Psoas muscle (tissue), 8 donors: ENCODE measurements around the gene GDPGP1. TPM values are rescaled to one million over a fixed set of nuclear protein-coding genes. Genes with fewer than 3 reads are reported as not detected.

Source experiments
- ATAC-seq, 4 donors: fragments of 200-7000 bp; cut with Tn5 transposase; one replicate each; pipeline ENCODE4 v1.9.1; 2020; ENCODE audit warnings: moderate library complexity in 3 of 4, mild to moderate bottlenecking in 2 of 4
- DNase-seq, 2 donors: peaks; one replicate each; pipeline ENCODE4 v3.0.0-alpha.2; 2020
- H3K27ac ChIP-seq: fragments of 200-600 bp; one replicate; pipeline ENCODE4 v1.8.0; 2022
- H3K27me3 ChIP-seq, 3 donors: fragments of 200-600 bp in 1 of 3; one replicate each; pipeline versions ENCODE4 v1.6.1 to v1.8.0; 2013 to 2022; ENCODE audit warnings: low read length in 2 of 3, mild to moderate bottlenecking in 2 of 3, moderate library complexity in 1 of 3; ENCODE audit not compliant: insufficient read depth in 3 of 3
- H3K36me3 ChIP-seq, 2 donors: fragments of 200-600 bp in 1 of 2; one replicate each; pipeline versions ENCODE4 v1.6.1 to v1.8.0; 2013 to 2022; ENCODE audit warnings: low read depth in 1 of 2, mild to moderate bottlenecking in 1 of 2, moderate library complexity in 1 of 2; ENCODE audit not compliant: insufficient read depth in 1 of 2
- H3K4me1 ChIP-seq: fragments of 200-600 bp; one replicate; pipeline ENCODE4 v1.8.0; 2022
- H3K4me3 ChIP-seq: fragments of 200-600 bp; one replicate; pipeline ENCODE4 v1.8.0; 2022; ENCODE audit warnings: mild to moderate bottlenecking
- H3K9me3 ChIP-seq: fragments of 200-600 bp; one replicate; pipeline ENCODE4 v1.8.0; 2022
- WGBS, 3 donors: extraction: QIAGEN DNeasy Blood & Tissue Kit; methylation state at CpG; one replicate each; pipeline versions ENCODE4 v1.1.6 to v1.1.7; 2013; 5-methylcytosine and 5-hydroxymethylcytosine counted together
- intact Hi-C, 2 donors: fragments of 100-400 bp; cut with DNase I; formaldehyde crosslinking; loops; one replicate each; pipeline versions ENCODE4 v1.11.0 to v1.14.2; 2022
- polyA plus RNA-seq, 3 donors: library from polyadenylated mRNA; stranded (reverse); fragments of 200-250 nt; gene quantifications; one replicate each; pipeline ENCODE4 v1.2.3, GENCODE V29; 2013
- total RNA-seq, 4 donors: library from RNA; stranded (reverse); fragmentation: NEBNext Ultra II Directional in 2 of 4; extraction: Animal tissue kit (Norgen Biotek cat#: 25700) in 2 of 4; gene quantifications; one replicate each; pipeline versions ENCODE4 v1.2.1 to v1.2.4, GENCODE V29; 2021 to 2023
- TF ChIP-seq, protein P1 (sequence below): fragments of 200-600 bp; IDR thresholded peaks from one replicate; pipeline ENCODE4 v1.8.0; 2022; ENCODE audit warnings: antibody characterized with exemption
- donor health status: healthy with polysubstance abuse.
- donor health status: DM: no; HTN: no; CAD: no; lungs with moderate emphysema.
- donor health status: Bipolar disorder and iron deficiency.
- donor health status: healthy.
- donor health status: DM: yes; HTN: yes; CAD: no.
- donor health status: DM: no; HTN: no; CAD: no.
- donor health status: DM: no; HTN: no; CAD: no.
- donor health status: DM: yes; HTN: yes; CAD: no.

GDPGP1 gene
- total and polyA plus RNA-seq, 7 donors = 0.96 to 5.9 (median 3.1) TPM

DNA sequence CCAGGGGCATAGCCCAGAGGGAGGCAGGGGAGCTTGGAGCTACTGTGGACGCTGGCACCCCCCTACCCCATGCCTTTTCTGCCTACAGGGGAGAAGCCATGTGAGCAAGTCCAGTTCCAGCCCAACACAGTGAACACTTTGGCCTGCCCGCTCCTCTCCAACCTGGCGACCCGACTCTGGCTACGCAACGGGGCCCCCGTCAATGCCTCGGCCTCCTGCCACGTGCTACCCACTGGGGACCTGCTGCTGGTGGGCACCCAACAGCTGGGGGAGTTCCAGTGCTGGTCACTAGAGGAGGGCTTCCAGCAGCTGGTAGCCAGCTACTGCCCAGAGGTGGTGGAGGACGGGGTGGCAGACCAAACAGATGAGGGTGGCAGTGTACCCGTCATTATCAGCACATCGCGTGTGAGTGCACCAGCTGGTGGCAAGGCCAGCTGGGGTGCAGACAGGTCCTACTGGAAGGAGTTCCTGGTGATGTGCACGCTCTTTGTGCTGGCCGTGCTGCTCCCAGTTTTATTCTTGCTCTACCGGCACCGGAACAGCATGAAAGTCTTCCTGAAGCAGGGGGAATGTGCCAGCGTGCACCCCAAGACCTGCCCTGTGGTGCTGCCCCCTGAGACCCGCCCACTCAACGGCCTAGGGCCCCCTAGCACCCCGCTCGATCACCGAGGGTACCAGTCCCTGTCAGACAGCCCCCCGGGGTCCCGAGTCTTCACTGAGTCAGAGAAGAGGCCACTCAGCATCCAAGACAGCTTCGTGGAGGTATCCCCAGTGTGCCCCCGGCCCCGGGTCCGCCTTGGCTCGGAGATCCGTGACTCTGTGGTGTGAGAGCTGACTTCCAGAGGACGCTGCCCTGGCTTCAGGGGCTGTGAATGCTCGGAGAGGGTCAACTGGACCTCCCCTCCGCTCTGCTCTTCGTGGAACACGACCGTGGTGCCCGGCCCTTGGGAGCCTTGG is 5.9 kb upstream of the GDPGP1 start:
- H3K4me3 ChIP-seq = no peak overlapping the region
- TF ChIP-seq, protein P1, sequence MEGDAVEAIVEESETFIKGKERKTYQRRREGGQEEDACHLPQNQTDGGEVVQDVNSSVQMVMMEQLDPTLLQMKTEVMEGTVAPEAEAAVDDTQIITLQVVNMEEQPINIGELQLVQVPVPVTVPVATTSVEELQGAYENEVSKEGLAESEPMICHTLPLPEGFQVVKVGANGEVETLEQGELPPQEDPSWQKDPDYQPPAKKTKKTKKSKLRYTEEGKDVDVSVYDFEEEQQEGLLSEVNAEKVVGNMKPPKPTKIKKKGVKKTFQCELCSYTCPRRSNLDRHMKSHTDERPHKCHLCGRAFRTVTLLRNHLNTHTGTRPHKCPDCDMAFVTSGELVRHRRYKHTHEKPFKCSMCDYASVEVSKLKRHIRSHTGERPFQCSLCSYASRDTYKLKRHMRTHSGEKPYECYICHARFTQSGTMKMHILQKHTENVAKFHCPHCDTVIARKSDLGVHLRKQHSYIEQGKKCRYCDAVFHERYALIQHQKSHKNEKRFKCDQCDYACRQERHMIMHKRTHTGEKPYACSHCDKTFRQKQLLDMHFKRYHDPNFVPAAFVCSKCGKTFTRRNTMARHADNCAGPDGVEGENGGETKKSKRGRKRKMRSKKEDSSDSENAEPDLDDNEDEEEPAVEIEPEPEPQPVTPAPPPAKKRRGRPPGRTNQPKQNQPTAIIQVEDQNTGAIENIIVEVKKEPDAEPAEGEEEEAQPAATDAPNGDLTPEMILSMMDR = no peak
- ATAC-seq (no peak), DNase-seq (no peak)
- no peak overlapping the region for H3K27ac ChIP-seq
- intact Hi-C loops = loop anchor here (5.0 to 10.0 kb wide), 3 partner anchors 323 to 483 kb away; no protein-coding TSS in a partner anchor
- no peaks in the 10 kb centered on the region for H3K9me3 ChIP-seq
- WGBS, 3 donors = 83 to 89% (median 88%) methylated on average over 34 to 38 of the region's 38 CpGs
- H3K27me3 ChIP-seq = no peaks in the 10 kb centered on the region
- peaks cover 31% of the 10 kb centered on the region for H3K4me1 ChIP-seq
- H3K36me3 ChIP-seq = peaks cover 4 to 77% of the 10 kb centered on the region in 2 donors

GRCh38 chr15:90228960-90229359 is 5.0 kb upstream of the GDPGP1 start:
- Histone ChIP-seq H3K27me3 (no peaks in the 10 kb centered on the region), H3K4me1 (peaks cover 31% of the 10 kb centered on the region), H3K27ac (no peak overlapping the region), H3K4me3 (no peak overlapping the region), H3K36me3 (peaks cover 4 to 70% of the 10 kb centered on the region in 2 donors), H3K9me3 (no peaks in the 10 kb centered on the region)
- ATAC-seq = no peak
- TF ChIP-seq, protein P1 = no peak
- no peak for DNase-seq
- intact Hi-C loops = loop anchor here (5.0 to 10.0 kb wide), 3 partner anchors 324 to 484 kb away; no protein-coding TSS in a partner anchor
- WGBS, 3 donors = 84 to 95% (median 87%) methylated on average over 15 of the region's 15 CpGs

- no peaks in the 10 kb centered on the region for H3K27me3 ChIP-seq
- peaks cover 39% of the 10 kb centered on the region for H3K4me1 ChIP-seq
- no peaks in the 10 kb centered on the region for H3K9me3 ChIP-seq
- ATAC-seq (peak; percentile 21 to 50 (median 38)), DNase-seq (peak; percentile 46 to 80)
- peak overlapping the region; percentile 60 for H3K27ac ChIP-seq
- H3K4me3 ChIP-seq = peak overlapping the region; percentile 11
- intact Hi-C loops = no loop called here
- TF ChIP-seq, protein P1 = no peak
- 26 to 38% (median 36%) methylated on average over 12 of the region's 12 CpGs for WGBS, 3 donors
- H3K36me3 ChIP-seq = peaks cover 4 to 61% of the 10 kb centered on the region in 2 donors
These were observed 3.9 kb upstream of the GDPGP1 start for GRCh38 chr15:90230071-90230494.

DNA sequence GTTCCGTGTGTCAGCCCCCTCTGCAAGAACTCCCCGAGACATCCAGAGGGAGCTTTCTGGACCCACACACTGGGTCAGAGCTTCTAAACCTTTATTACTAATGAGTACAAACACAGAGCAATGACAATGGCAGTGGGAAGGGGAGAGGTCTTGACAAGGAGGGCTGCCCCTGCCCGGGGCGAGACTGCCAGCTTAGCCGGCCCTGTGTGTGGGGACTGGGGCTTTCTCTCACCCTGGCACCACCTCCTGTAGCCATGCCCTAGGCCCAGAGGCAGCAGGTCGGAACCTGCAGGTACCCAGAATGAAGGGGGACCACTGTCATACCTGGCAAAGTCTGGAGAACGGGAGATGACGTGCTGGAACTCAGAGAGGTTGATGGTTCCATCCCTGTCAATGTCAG is 3.4 kb upstream of the GDPGP1 start:
- TF ChIP-seq, protein P1 = no peak
- H3K4me3 ChIP-seq = peak overlapping the region; percentile 11
- WGBS, 3 donors = 76 to 81% (median 76%) methylated on average over 8 of the region's 8 CpGs
- H3K27ac ChIP-seq = peak overlapping the region; percentile 60
- peaks cover 39% of the 10 kb centered on the region for H3K4me1 ChIP-seq
- intact Hi-C loops = no loop called here
- DNase-seq = no peak
- peaks cover 4 to 57% of the 10 kb centered on the region in 2 donors for H3K36me3 ChIP-seq
- H3K9me3 ChIP-seq = no peaks in the 10 kb centered on the region
- no peaks in the 10 kb centered on the region for H3K27me3 ChIP-seq
- ATAC-seq = no peak
